ENCODE results near the gene COL27A1.

COL27A1 gene

DNA sequence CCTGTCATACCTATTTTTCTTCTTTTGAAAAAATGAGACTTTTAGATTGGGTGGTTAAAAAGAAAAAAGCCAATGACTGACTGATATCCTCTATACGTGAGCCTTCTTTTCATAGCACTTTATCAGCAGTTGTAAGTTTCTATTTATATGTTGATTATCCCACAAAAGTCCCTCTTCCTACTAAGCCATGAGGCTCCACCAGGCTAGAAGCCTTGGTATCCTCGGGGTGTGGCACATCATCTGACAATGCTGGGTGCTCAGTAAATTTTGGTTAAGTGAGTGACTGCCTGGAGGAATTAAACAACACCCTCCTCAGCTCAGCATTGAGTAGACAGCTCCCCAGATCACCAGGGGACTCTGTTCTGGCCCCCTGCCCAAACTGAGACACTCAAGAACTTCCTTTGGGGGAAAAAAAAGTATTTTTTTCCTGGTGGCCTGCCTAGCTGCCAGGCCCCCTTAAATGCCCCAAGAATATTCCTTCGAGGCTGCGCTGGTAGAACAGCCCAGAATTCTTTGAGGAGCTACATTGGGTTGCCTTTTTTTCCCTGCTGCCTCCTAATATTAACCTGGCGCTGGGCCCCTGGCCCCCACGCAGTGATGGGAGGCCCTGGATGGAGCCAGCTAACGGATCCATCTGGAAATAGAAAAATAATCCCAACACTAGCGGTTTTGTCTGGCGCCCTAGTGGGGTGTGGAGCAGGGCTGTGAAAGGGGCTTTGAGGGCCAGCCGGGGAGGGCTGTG is 23.4 kb upstream of the COL27A1 start:
- TF ChIP-seq, protein P1, sequence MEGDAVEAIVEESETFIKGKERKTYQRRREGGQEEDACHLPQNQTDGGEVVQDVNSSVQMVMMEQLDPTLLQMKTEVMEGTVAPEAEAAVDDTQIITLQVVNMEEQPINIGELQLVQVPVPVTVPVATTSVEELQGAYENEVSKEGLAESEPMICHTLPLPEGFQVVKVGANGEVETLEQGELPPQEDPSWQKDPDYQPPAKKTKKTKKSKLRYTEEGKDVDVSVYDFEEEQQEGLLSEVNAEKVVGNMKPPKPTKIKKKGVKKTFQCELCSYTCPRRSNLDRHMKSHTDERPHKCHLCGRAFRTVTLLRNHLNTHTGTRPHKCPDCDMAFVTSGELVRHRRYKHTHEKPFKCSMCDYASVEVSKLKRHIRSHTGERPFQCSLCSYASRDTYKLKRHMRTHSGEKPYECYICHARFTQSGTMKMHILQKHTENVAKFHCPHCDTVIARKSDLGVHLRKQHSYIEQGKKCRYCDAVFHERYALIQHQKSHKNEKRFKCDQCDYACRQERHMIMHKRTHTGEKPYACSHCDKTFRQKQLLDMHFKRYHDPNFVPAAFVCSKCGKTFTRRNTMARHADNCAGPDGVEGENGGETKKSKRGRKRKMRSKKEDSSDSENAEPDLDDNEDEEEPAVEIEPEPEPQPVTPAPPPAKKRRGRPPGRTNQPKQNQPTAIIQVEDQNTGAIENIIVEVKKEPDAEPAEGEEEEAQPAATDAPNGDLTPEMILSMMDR (IDR thresholded peaks at IDR 0.05; ENCODE audit: low read depth, low read length), result no peak
- H3K4me3 ChIP-seq (ENCODE audit: low read depth, low read length), result no peak overlapping the region

DNA sequence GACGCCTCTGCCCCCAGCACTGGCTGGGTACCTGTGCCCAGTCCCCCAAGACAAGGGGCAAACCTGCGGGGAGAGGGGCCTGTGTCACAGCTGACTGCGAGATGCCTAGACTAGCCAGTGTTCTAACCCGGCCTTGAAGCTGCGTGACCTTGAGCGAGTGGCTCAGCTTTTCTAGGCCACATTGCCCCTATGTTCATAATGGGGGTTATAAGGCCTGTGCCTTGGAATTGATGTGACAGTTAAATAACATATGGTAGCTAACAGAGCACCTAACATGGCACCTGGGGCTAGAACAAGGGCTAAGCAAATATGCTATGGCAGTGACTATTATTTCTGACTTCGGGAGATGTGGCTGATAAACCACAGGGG is 22.8 kb upstream of the COL27A1 start:
- H3K4me3 ChIP-seq (ENCODE audit: low read depth, low read length), result no peak overlapping the region
- TF ChIP-seq, protein P1 (IDR thresholded peaks at IDR 0.05; ENCODE audit: low read depth, low read length), result no peak

DNA sequence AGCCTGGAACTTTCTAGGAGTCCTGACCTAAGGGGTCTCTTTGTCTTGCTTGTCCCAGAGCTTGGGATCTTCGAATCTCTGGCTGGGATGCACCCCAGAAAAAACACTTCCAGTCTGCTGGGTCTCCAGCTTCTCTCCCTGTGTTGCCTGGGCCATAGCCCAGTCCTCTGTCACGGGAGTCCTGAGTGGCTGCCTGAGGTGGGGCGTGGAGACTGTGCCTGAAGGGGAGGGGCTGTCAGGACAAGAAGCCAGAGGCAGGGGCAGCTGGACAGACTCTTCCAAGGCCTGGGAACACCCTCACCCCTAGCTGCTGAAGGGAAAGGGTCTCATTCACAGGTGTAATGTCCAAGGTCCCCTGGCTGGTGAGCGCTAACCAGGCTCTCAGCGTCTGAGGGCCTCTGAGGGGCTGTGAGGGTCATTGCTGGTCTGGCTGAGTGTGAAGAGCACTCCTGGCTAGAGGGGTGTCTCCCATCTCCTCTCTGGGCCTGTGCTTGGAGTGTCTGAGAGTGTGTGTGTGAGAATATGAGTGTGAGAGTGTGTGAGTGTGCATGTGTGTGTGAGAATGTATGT is 20.4 kb upstream of the COL27A1 start:
- no peak overlapping the region for H3K4me3 ChIP-seq (ENCODE audit: low read depth, low read length)
- TF ChIP-seq, protein P1 (IDR thresholded peaks at IDR 0.05; ENCODE audit: low read depth, low read length), result no peak

DNA sequence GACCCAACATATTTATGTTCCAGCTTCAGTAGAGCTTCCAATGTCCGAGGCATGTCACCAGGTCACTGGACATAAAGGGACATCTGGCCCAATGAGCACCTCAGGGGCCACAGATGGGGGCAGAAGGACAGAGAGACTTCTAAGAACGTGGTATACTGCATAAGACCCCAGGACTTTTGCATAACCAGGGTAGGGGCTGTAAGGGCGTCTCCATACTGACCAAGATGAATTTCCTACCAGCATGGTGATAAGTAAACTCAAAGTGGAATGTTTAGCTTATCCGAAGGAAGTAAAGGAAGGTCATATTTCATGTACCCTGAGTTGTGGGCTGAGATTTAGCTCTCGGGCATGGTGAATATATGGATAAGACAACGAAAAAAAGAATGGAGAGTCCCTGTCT is 17.5 kb upstream of the COL27A1 start:
- no peak overlapping the region for H3K4me3 ChIP-seq (ENCODE audit: low read depth, low read length)
- TF ChIP-seq, protein P1 (IDR thresholded peaks at IDR 0.05; ENCODE audit: low read depth, low read length), result no peak

DNA sequence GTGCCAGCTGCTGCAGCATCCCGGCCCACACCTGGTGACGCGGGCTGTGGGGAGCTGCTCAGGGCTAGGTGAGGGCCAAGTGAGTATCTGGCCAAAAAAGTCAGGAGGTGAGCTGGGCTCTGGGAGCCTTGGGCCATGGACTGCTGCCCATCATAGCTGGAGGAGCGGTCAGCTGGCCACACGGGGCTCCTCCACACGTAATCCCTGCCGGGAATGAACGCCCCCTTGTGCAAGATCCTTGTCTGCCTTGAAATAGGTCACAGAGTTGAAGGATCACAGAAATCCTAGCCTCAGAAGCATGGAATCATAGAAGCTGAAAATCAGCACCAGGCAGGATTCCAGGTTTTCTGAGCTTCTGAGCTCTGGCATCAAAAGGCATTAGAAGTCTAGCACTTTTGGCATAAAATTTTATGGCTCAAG is 16.8 kb upstream of the COL27A1 start:
- TF ChIP-seq, protein P1 (IDR thresholded peaks at IDR 0.05; ENCODE audit: low read depth, low read length), result no peak
- H3K4me3 ChIP-seq (ENCODE audit: low read depth, low read length), result no peak overlapping the region

DNA sequence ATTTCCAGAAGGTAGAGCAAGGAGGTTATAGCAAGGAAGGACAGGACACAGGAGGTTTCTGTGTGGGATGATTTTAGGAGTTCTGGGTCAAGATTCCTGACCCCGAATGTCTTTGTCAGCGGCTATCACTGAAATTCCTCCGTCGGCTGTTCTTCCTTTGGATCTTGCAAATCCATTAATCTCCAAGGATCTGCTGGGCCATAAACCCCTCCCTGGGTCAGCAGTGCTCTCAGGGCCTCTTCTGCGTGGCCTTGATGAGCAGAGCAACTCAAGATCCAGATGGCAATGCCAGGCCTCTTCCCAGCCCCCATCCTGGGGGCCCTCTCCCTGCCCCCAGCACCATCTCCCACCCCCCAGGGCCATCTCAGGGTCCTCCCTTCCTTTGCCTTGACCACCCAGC is 16.3 kb upstream of the COL27A1 start:
- TF ChIP-seq, protein P1 (IDR thresholded peaks at IDR 0.05; ENCODE audit: low read depth, low read length), result no peak
- H3K4me3 ChIP-seq (ENCODE audit: low read depth, low read length), result no peak overlapping the region

DNA sequence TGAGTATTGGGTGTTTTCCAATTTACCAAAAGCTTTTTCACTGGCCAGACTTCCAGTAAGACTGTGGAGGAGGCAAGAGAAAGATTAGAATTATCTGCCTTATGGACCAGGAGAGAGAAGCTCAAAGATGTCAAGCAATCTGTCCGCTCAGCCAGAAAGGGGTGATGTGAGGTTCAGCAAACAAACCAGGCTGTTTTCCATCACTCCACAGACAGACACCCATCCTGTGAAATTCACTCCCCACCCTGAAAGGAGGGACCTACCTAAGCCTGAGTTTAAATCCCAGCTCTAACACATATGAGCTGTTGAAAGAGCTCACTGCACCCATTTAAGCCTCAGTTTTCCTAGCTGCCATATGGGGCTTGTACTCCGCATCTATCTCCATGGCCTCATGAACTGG is 14.9 kb upstream of the COL27A1 start:
- TF ChIP-seq, protein P1 (IDR thresholded peaks at IDR 0.05; ENCODE audit: low read depth, low read length), result no peak
- no peak overlapping the region for H3K4me3 ChIP-seq (ENCODE audit: low read depth, low read length)

All from WI38 (cell line).